DOHH2 (cell line): ENCODE results near the gene HMMR.

ENCODE experiments used
- EZH2phosphoT487 ChIP-seq: fragments of 200-600 bp; sonication (generic); IDR thresholded peaks from 2 replicates; pipeline ENCODE4 v1.6.1; 2017; ENCODE audit warnings: borderline replicate concordance, mild to moderate bottlenecking, antibody characterized with exemption, low read length, moderate library complexity, mixed read lengths
- TF ChIP-seq, protein P1 (sequence below): fragments of 200-600 bp; sonication (generic); IDR thresholded peaks from one replicate; pipeline ENCODE4 v1.5.1; 2014; ENCODE audit warnings: antibody characterized with exemption, mild to moderate bottlenecking, low read depth, low read length; ENCODE audit not compliant: poor library complexity, severe bottlenecking

DNA sequence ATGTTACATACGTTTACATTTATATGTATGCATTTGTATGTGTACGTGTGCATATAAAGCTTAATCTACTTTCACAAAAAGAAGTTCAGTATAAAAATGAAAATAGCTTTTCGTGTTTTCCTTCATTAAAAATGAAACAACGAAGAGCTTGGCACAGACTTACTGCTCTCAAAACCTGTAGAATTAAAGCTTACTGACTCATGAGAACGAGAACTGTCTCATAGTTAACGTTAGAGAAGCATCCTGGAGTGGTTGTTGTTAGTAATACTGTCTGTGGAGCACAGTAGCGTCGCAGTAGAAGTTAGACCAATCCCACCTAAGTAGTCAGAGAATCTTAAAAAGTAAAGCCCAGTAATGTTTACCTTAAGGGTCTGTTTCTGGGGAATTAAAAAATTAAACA is 46.3 kb downstream of the HMMR start:
- TF ChIP-seq, protein P1, sequence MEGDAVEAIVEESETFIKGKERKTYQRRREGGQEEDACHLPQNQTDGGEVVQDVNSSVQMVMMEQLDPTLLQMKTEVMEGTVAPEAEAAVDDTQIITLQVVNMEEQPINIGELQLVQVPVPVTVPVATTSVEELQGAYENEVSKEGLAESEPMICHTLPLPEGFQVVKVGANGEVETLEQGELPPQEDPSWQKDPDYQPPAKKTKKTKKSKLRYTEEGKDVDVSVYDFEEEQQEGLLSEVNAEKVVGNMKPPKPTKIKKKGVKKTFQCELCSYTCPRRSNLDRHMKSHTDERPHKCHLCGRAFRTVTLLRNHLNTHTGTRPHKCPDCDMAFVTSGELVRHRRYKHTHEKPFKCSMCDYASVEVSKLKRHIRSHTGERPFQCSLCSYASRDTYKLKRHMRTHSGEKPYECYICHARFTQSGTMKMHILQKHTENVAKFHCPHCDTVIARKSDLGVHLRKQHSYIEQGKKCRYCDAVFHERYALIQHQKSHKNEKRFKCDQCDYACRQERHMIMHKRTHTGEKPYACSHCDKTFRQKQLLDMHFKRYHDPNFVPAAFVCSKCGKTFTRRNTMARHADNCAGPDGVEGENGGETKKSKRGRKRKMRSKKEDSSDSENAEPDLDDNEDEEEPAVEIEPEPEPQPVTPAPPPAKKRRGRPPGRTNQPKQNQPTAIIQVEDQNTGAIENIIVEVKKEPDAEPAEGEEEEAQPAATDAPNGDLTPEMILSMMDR, result no peak
- no peak for TF ChIP-seq EZH2phosphoT487
